ENCODE results near the gene CEP76. TPM values are rescaled to one million over a fixed set of nuclear protein-coding genes. Genes with fewer than 3 reads are reported as not detected.

Gene CEP76
- total RNA-seq, 2 experiments from 2014 or later, result 8.0 to 8.7 TPM

GRCh38 chr18:12750715-12751502 lies 48.4 kb upstream of the CEP76 start:
- no peaks in the 10 kb centered on the region for H3K27me3 Mint-ChIP-seq

GRCh38 chr18:12750076-12750714 lies 47.7 kb upstream of the CEP76 start:
- Histone ChIP-seq H3K4me3 (ENCODE audit: low read length) (no peak overlapping the region), H3K27ac (ENCODE audit: low read depth in 1 of 2, low read length in 2 of 2) (no peak overlapping the region), H3K9me3 (ENCODE audit: control insufficient read depth in 1 of 2, insufficient read depth in 1 of 2, low read length in 2 of 2) (no peaks in the 10 kb centered on the region), H3K27me3 (ENCODE audit: control insufficient read depth in 1 of 2, insufficient read depth in 2 of 2, low read length in 2 of 2) (no peaks in the 10 kb centered on the region), H3K4me1 (ENCODE audit: insufficient read depth, low read length) (peaks cover 13% of the 10 kb centered on the region), H3K36me3 (ENCODE audit: insufficient read depth, low read length) (no peaks in the 10 kb centered on the region)
- intact Hi-C loops (cut with DNase I, micrococcal nuclease), result no loop called here
- H3K36me3 Mint-ChIP-seq (ENCODE audit: low read depth), result no peaks in the 10 kb centered on the region
- no peaks in the 10 kb centered on the region for H3K9me3 Mint-ChIP-seq
- peak overlapping the region; percentile 45 for H3K4me3 Mint-ChIP-seq
- ATAC-seq (ENCODE audit: poor library complexity) (peak; percentile 43), DNase-seq (peak in 4 of 14 experiments; percentile 5 to 42 (median 32))
- POLR2A ChIA-PET, result interaction anchor here (1.2 to 1.9 kb wide), 3 partner anchors 25 to 198 kb away, joined by 3 to 8 read pairs (median 5); no protein-coding TSS in a partner anchor
- H3K4me1 Mint-ChIP-seq (ENCODE audit: low read depth), result peaks cover 23% of the 10 kb centered on the region
- no peak for TF ChIP-seq CTCF (IDR thresholded peaks at IDR 0.05)
- peak overlapping the region; percentile 61 for H3K27ac Mint-ChIP-seq
- CTCF ChIA-PET, result interaction anchor here (0.6 to 0.9 kb wide), 2 partner anchors 184 to 357 kb away, joined by 3 to 4 read pairs; no protein-coding TSS in a partner anchor
- H3K27me3 Mint-ChIP-seq, result no peaks in the 10 kb centered on the region

More at GRCh38 chr18:12750715-12751502, 48.4 kb upstream of the CEP76 start:
- no peaks in the 10 kb centered on the region for H3K27me3 ChIP-seq (ENCODE audit: control insufficient read depth in 1 of 2, insufficient read depth in 2 of 2, low read length in 2 of 2)
- CTCF ChIA-PET, result interaction anchor here (0.6 kb wide), 1 partner anchor 357 kb away, joined by 3 read pairs; no protein-coding TSS in a partner anchor
- H3K36me3 ChIP-seq (ENCODE audit: insufficient read depth, low read length), result no peaks in the 10 kb centered on the region
- POLR2A ChIA-PET, result interaction anchor here (1.2 to 1.9 kb wide), 2 partner anchors 25 to 198 kb away, joined by 3 to 8 read pairs; no protein-coding TSS in a partner anchor
- H3K9me3 Mint-ChIP-seq, result no peaks in the 10 kb centered on the region
- peaks cover 23% of the 10 kb centered on the region for H3K4me1 Mint-ChIP-seq (ENCODE audit: low read depth)
- DNase-seq (no peak), ATAC-seq (ENCODE audit: poor library complexity) (no peak)
- H3K27ac ChIP-seq (ENCODE audit: low read depth in 1 of 2, low read length in 2 of 2), result no peak overlapping the region
- H3K4me3 ChIP-seq (ENCODE audit: low read length), result no peak overlapping the region
- H3K9me3 ChIP-seq (ENCODE audit: control insufficient read depth in 1 of 2, insufficient read depth in 1 of 2, low read length in 2 of 2), result no peaks in the 10 kb centered on the region
- peaks cover 13% of the 10 kb centered on the region for H3K4me1 ChIP-seq (ENCODE audit: insufficient read depth, low read length)
- intact Hi-C loops (cut with DNase I, micrococcal nuclease), result no loop called here
- no peaks in the 10 kb centered on the region for H3K36me3 Mint-ChIP-seq (ENCODE audit: low read depth)
- TF ChIP-seq CTCF (IDR thresholded peaks at IDR 0.05), result no peak
- peak overlapping the region; percentile 61 for H3K27ac Mint-ChIP-seq
- H3K4me3 Mint-ChIP-seq, result peak overlapping the region; percentile 25

- H3K4me1 ChIP-seq (ENCODE audit: insufficient read depth, low read length), result peaks cover 13% of the 10 kb centered on the region
- TF ChIP-seq CTCF (IDR thresholded peaks at IDR 0.05), result no peak
- CTCF ChIA-PET, result no interaction called here
- no peak overlapping the region for H3K27ac ChIP-seq (ENCODE audit: low read depth in 1 of 2, low read length in 2 of 2)
- H3K4me3 Mint-ChIP-seq, result no peak overlapping the region
- no peaks in the 10 kb centered on the region for H3K27me3 Mint-ChIP-seq
- no peak overlapping the region for H3K4me3 ChIP-seq (ENCODE audit: low read length)
- intact Hi-C loops (cut with DNase I, micrococcal nuclease), result no loop called here
- POLR2A ChIA-PET, result interaction anchor here (1.2 to 1.9 kb wide), 2 partner anchors 26 to 134 kb away, joined by 5 to 8 read pairs; no protein-coding TSS in a partner anchor
- H3K27me3 ChIP-seq (ENCODE audit: control insufficient read depth in 1 of 2, insufficient read depth in 2 of 2, low read length in 2 of 2), result no peaks in the 10 kb centered on the region
- H3K4me1 Mint-ChIP-seq (ENCODE audit: low read depth), result peaks cover 23% of the 10 kb centered on the region
- no peak for DNase-seq
- H3K36me3 Mint-ChIP-seq (ENCODE audit: low read depth), result no peaks in the 10 kb centered on the region
- no peak for ATAC-seq (ENCODE audit: poor library complexity)
- H3K9me3 Mint-ChIP-seq, result no peaks in the 10 kb centered on the region
- no peak overlapping the region for H3K27ac Mint-ChIP-seq
- H3K9me3 ChIP-seq (ENCODE audit: control insufficient read depth in 1 of 2, insufficient read depth in 1 of 2, low read length in 2 of 2), result no peaks in the 10 kb centered on the region
- no peaks in the 10 kb centered on the region for H3K36me3 ChIP-seq (ENCODE audit: insufficient read depth, low read length)
These were observed 46.6 kb upstream of the CEP76 start for GRCh38 chr18:12749121-12749520.

Measured in CD4-positive, alpha-beta T cell (primary cell).